Measurements from ENCODE around the gene ATAD3B.

ATAD3B gene

DNA sequence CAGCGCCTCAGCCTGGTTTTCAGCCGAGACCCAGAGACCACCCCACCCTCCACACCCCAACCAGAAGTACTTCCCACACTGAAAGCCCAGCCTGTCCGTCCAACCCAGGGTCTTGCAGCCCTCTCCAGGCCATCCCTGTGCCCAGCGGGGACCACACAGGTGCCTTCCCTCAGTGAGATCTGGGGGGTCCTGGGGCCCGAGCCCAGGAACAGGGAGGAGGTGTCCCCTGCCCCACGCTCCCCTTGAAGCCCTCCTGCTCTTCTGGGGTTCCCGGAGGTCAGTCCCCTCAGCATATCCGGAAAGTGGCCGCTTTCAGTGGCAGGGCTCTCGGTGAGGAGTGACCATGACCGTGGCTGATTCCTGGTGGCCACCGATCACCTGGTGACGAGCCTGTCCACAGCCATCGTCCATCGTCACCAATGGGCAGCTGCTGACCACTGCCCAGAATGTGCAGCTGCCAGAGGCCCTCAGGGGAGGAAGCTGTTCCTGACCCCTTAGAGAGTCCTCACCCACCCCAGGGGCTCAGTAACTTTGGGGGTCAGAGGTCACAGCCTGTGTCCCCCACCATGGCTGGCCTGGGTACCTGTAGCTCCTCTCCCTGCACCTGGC, 65.5 kb downstream of the ATAD3B start:
- TF ChIP-seq, protein P1, sequence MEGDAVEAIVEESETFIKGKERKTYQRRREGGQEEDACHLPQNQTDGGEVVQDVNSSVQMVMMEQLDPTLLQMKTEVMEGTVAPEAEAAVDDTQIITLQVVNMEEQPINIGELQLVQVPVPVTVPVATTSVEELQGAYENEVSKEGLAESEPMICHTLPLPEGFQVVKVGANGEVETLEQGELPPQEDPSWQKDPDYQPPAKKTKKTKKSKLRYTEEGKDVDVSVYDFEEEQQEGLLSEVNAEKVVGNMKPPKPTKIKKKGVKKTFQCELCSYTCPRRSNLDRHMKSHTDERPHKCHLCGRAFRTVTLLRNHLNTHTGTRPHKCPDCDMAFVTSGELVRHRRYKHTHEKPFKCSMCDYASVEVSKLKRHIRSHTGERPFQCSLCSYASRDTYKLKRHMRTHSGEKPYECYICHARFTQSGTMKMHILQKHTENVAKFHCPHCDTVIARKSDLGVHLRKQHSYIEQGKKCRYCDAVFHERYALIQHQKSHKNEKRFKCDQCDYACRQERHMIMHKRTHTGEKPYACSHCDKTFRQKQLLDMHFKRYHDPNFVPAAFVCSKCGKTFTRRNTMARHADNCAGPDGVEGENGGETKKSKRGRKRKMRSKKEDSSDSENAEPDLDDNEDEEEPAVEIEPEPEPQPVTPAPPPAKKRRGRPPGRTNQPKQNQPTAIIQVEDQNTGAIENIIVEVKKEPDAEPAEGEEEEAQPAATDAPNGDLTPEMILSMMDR (conservative IDR thresholded peaks at IDR 0.05; ENCODE audit: control insufficient read depth, insufficient read depth, low read depth, low read length), result no peak
- no peak overlapping the region for H3K4me3 ChIP-seq (ENCODE audit: control insufficient read depth, low read depth, low read length)
- no peak for DNase-seq (ENCODE audit: low read depth)

DNA sequence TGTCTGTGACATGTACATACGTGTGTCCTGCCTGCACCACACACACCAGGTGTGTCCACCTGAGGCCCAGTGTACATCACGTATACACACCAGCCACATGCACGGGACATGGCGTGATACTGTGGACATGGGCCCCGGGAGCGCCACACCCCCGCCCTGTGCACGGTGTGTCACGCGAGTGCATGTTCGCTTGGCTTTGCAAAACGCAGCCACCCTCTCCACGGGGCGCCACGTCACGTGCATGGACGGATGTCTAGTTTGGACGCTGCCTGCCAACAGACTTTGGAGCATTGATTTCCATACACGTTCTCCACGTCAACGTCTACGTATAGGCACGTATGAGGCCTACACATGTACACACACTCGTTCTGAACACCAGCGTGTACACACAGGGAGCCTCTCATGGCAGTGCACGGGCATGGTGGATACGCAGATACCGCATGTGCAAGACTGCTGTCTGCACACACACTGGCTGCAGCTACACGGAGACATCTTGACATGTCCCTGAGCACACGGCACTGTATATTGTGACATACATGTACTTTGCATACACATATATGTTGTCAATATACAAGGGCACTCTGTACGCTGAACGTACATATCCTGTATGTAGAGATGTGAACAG, 66.2 kb downstream of the ATAD3B start:
- no peak overlapping the region for H3K4me3 ChIP-seq (ENCODE audit: control insufficient read depth, low read depth, low read length)
- TF ChIP-seq, protein P1 (conservative IDR thresholded peaks at IDR 0.05; ENCODE audit: control insufficient read depth, insufficient read depth, low read depth, low read length), result no peak
- DNase-seq (ENCODE audit: low read depth), result no peak

DNA sequence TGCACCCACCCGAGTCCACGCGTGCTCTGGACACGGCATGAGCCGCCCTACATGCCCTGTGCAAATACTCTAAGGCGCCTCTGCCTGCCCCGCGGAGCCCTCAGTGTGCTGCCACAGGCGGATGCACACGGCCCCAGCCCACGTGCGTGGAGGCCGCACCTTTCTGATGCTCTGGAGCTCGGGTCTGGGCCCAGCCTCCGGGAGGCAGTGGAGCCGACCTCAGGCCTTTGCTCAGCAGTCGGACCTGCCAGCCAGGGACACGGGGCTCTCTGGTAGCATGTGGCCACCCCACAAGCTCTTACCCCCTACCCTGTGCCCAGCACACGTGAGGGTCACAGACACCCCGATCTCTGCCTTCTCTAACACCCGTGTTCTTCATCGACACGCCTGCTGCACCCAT, 66.8 kb downstream of the ATAD3B start:
- no peak for DNase-seq (ENCODE audit: low read depth)
- TF ChIP-seq, protein P1 (conservative IDR thresholded peaks at IDR 0.05; ENCODE audit: control insufficient read depth, insufficient read depth, low read depth, low read length), result no peak
- no peak overlapping the region for H3K4me3 ChIP-seq (ENCODE audit: control insufficient read depth, low read depth, low read length)

DNA sequence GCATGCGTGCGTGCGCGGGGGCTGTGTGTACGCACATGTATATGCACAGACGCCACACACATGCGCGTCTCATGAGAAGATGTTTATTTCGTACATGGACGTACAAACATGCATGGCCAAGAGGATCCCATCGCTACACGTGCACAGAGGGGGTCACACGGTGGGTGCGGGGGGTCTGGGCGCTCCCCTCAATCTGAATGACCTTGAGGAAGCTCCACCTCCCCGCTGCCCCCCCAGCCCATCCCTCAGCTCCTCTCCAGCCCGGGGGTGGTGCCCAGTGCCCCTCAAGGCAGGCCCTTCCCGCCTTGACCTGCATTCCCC, 67.4 kb downstream of the ATAD3B start:
- DNase-seq (ENCODE audit: low read depth), result no peak
- H3K4me3 ChIP-seq (ENCODE audit: control insufficient read depth, low read depth, low read length), result peak overlapping the region; percentile 51
- TF ChIP-seq, protein P1 (conservative IDR thresholded peaks at IDR 0.05; ENCODE audit: control insufficient read depth, insufficient read depth, low read depth, low read length), result no peak

DNA sequence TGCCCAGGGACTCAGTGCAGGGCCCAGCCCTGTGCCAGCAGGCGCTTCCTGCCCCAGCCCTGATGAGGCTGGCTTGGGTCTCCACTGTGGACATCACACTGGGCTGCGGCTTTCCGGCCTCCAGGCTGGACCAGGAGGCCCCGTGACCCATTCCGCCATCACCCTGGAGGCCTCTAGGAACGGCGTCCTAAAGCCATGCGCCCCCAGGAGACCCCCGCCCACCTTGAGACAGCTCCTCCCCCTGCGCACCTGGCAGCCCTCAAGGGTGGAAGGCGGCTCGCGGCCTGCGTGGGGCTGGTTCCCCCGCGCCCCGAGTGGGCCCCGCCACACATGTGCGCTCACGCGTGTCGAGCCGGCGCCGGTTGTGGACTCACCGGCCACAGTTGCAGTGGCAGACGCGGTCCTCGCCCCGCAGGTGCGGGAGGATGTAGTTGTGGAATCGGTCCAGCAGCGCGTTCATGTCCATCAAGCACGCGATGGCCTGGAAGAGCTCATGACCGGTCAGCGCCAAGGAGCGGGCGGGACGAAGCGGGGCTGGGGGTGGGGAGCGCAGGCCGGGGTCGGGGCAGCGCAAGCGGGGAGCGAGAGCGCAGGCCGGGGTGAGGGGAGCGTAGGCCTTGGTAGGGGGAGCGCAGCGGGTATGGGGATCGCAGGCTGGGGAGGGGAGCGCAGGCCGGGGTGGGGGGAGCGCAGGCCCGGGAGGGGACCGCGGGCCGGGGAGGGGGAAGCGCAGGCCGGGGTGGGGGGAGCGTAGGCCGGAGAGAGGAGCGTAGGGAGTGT, 67.9 kb downstream of the ATAD3B start:
- DNase-seq (ENCODE audit: low read depth), result peak; percentile 44
- peak overlapping the region; percentile 51 for H3K4me3 ChIP-seq (ENCODE audit: control insufficient read depth, low read depth, low read length)
- TF ChIP-seq, protein P1 (conservative IDR thresholded peaks at IDR 0.05; ENCODE audit: control insufficient read depth, insufficient read depth, low read depth, low read length), result no peak

DNA sequence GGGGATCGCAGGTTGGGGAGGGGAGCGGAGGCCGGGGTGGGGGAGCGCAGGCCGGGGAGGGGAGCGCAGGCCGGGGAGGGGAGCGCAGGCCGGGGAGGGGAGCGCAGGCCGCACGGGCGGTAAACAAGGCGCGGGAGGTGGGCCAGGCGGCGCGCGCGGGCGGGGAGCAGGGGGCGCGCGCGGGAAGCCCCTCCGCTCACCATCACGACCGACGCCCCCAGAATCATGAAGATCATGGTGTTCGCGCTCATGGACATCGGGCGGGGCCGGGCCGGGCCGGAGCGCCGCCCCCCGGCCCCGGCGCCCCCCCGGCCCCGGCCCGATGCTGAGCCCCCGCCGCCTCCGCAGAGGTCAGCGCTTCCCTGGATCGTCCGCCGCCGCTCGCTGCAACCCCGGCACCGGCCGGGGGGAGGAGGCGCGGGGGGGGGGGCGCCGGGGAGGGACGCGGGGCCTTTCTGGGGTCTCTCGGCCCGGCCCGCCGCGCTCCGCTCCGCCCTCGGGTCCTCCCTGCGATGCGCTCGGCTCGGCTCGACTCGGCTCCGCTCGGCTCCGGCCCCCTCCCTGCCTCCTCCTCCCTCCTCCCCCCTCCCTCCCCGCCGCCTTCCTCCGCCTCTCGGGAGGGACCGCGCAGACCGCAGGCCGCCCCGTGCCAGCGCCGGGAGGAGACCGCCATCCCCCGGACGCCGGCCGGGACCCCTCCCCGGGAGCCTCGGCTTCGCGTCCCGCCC, 68.7 kb downstream of the ATAD3B start, which contains the start of gene TMEM240:
TMEM240 (minus strand) TSS at position 535 of the 728 bp plus-strand sequence; CDS start at position 257, 278 bp downstream.
- H3K4me3 ChIP-seq (ENCODE audit: control insufficient read depth, low read depth, low read length), result peak within 1 kb of the TSS; percentile 51
- peak; percentile 72 for DNase-seq (ENCODE audit: low read depth)
- TF ChIP-seq, protein P1 (conservative IDR thresholded peaks at IDR 0.05; ENCODE audit: control insufficient read depth, insufficient read depth, low read depth, low read length), result no peak
